H1 (cell line): Measurements from ENCODE around the gene RPL22L1. TPM values are rescaled to one million over a fixed set of nuclear protein-coding genes. Genes with fewer than 3 reads are reported as not detected.
A peak's percentile ranks its signal among the peaks of the same experiment; 100 is the strongest.

Source experiments
- CHD2 ChIP-seq: IDR thresholded peaks from 2 replicates; pipeline ENCODE4 v1.6.1; 2012; ENCODE audit warnings: low read length, improper control_type of control experiment
- JUN ChIP-seq: IDR thresholded peaks from 2 replicates; pipeline ENCODE4 v1.6.1; 2011; ENCODE audit warnings: low read depth, mild to moderate bottlenecking, improper control_type of control experiment, low read length
- KDM4A ChIP-seq: IDR thresholded peaks from one replicate; pipeline ENCODE4 v1.7.1; 2012; ENCODE audit warnings: low read depth, mild to moderate bottlenecking, moderate library complexity, low read length, inconsistent platforms; ENCODE audit not compliant: severe bottlenecking
- NANOG ChIP-seq: IDR thresholded peaks from 2 replicates; pipeline ENCODE4 v1.6.1; 2011; ENCODE audit warnings: low read length, low read depth, mild to moderate bottlenecking, inconsistent platforms; ENCODE audit not compliant: insufficient read depth, poor library complexity, severe bottlenecking
- NRF1 ChIP-seq: IDR thresholded peaks from 2 replicates; pipeline ENCODE4 v1.6.1; 2011; ENCODE audit warnings: mild to moderate bottlenecking, low read depth, low read length, improper control_type of control experiment
- POLR2AphosphoS5 ChIP-seq: IDR thresholded peaks from 2 replicates; pipeline ENCODE4 v1.6.1; 2011; ENCODE audit warnings: low read depth, low read length
- RBBP5 ChIP-seq: IDR thresholded peaks from 2 replicates; pipeline ENCODE4 v1.7.1; 2012; ENCODE audit warnings: low read depth, mild to moderate bottlenecking, inconsistent platforms, low read length, moderate library complexity, borderline replicate concordance
- RNF2 ChIP-seq: fragments of 200-900, 300-1000 bp; sonication (generic); IDR thresholded peaks from 2 replicates; pipeline ENCODE4 v1.7.1; 2016; ENCODE audit warnings: borderline replicate concordance, low read depth, mild to moderate bottlenecking, antibody characterized with exemption, low read length; ENCODE audit not compliant: poor library complexity, severe bottlenecking; ENCODE audit errors: missing control alignments
- SIX5 ChIP-seq: IDR thresholded peaks from 2 replicates; pipeline ENCODE4 v1.6.1; 2011; ENCODE audit warnings: mild to moderate bottlenecking, low read depth, low read length
- SP4 ChIP-seq: IDR thresholded peaks from 2 replicates; pipeline ENCODE4 v1.6.1; 2012; ENCODE audit warnings: low read length, inconsistent platforms
- TEAD4 ChIP-seq: IDR thresholded peaks from 2 replicates; pipeline ENCODE4 v1.6.1; 2012; ENCODE audit warnings: low read depth, low read length, inconsistent platforms, mixed read lengths
- ZNF274 ChIP-seq: IDR thresholded peaks from 2 replicates; pipeline ENCODE4 v1.7.0; 2012; ENCODE audit warnings: low read length, borderline replicate concordance; ENCODE audit errors: extremely low read depth
- polyA plus RNA-seq, 7 experiments: library from polyadenylated mRNA; depleted of rRNA in 3 of 7; stranded (reverse) in 5 of 7; unstranded in 2 of 7; fragments of >200 nt in 5 of 7; fragments of 200-250 nt in 2 of 7; gene quantifications; 1 replicate in 5 of 7; 2 replicates in 1 of 7; 4 replicates in 1 of 7; pipeline versions ENCODE4 v1.2.1 to v1.2.3, GENCODE V29; 2011 to 2013; ENCODE audit warnings: missing spikeins in 2 of 7, mixed read lengths in 2 of 7
- total RNA-seq: library from RNA; stranded (reverse); fragmentation: NEBNext Ultra II Directional; extraction: Animal tissue kit (Norgen Biotek cat#: 25700); gene quantifications from 2 replicates; pipeline ENCODE4 v1.2.1, GENCODE V29; 2021
- TF ChIP-seq, protein P1 (sequence below): IDR thresholded peaks from 2 replicates; pipeline ENCODE4 v1.6.1; 2011; ENCODE audit warnings: low read length, improper control_type of control experiment
- TF ChIP-seq, protein P2 (sequence below): IDR thresholded peaks from 2 replicates; pipeline ENCODE4 v1.6.1; 2011; ENCODE audit warnings: low read depth, mild to moderate bottlenecking, low read length; ENCODE audit not compliant: insufficient read depth

Gene RPL22L1
- total and polyA plus RNA-seq, 2 of the 8 experiments (the other 6 are each of a cell fraction or from before 2014, with no cell fraction given), result 99.9 to 280 TPM

DNA sequence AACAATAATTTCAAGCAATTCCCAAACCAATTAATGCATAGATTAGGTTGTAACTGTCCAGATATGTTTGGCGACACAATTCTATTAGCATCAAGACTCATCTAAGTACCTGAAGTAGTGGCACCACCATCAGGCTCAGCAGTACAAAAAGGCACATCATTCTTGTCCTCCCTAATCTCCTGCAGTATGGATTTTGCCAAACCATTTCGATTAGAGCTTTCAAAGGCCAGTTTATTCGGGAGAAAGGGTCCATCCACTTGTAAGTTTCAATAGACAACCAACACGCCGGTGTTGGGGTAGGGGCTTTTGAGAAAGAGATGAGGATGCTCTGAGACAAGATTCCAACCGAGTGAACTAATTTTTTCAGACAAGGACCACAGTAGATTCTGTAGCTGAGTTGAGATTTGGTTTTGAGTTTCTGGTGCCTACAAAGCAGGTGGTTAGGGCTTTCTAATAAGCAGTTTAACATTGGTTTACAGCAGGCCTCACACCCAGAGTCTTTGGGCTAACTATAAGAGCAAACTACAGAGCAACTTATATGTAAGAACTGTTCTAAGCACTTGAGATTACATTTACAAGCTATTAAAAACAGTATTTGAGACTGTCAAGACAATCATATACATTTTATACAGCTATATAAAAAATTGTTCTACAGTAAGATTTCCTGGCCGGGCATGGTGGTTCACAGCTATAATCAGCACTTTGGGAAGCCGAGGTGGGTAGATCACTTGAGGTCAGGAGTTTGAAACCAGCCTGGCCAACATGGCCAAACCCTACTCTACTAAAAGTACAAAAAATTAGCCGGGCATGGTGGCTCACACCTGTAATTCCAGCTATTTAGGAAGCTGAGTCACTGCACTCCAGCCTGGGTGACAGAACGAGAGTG is 4.5 kb downstream of the RPL22L1 start (continued):
- TF ChIP-seq, protein P1, sequence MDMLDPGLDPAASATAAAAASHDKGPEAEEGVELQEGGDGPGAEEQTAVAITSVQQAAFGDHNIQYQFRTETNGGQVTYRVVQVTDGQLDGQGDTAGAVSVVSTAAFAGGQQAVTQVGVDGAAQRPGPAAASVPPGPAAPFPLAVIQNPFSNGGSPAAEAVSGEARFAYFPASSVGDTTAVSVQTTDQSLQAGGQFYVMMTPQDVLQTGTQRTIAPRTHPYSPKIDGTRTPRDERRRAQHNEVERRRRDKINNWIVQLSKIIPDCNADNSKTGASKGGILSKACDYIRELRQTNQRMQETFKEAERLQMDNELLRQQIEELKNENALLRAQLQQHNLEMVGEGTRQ, result no peak
- TF ChIP-seq RNF2, result no peak
- TF ChIP-seq JUN, result no peak
- no peak for TF ChIP-seq NANOG
- no peak for TF ChIP-seq SIX5
- TF ChIP-seq CHD2, result peak; percentile 9; the same call in 1 of the 2 replicates
- TF ChIP-seq SP4, result no peak
- TF ChIP-seq NRF1, result peak; percentile 9; the same call in 1 of the 2 replicates
- TF ChIP-seq TEAD4, result no peak
- TF ChIP-seq RBBP5, result no peak
- no peak for TF ChIP-seq ZNF274
- no peak for TF ChIP-seq KDM4A
- peak; percentile 86 for TF ChIP-seq POLR2AphosphoS5
- TF ChIP-seq, protein P2, sequence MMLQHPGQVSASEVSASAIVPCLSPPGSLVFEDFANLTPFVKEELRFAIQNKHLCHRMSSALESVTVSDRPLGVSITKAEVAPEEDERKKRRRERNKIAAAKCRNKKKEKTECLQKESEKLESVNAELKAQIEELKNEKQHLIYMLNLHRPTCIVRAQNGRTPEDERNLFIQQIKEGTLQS, result no peak
